GM19467 (cell line): ENCODE data around the gene CNPY2.
"Not testable (repeated sequence)": the region's sequence is repeated elsewhere in the genome, so short reads cannot be mapped to it uniquely, and the experiment has no call there.

ENCODE experiments used
- ATAC-seq: cut with Tn5 transposase; IDR thresholded peaks from one replicate; pipeline ENCODE4 v1.9.1; 2021; ENCODE audit warnings: mild to moderate bottlenecking, moderate library complexity; ENCODE audit not compliant: unreplicated experiment

Gene CNPY2

GRCh38 chr12:56315622-56316473 lies at the start of gene CNPY2:
TSS of gene CNPY2 (minus strand) at chr12:56315988. CDS start at chr12:56315217, 771 bp downstream.
- ATAC-seq = peak; percentile 88

GRCh38 chr12:56362130-56363059 lies 46.6 kb upstream of the CNPY2 start, which contains the start of gene APOF:
TSS of gene APOF (minus strand) at chr12:56362857. CDS start at chr12:56362745, 112 bp downstream.
- ATAC-seq = no peak

GRCh38 chr12:56361487-56362129 lies 45.8 kb upstream of the CNPY2 start:
- no peak for ATAC-seq

- ATAC-seq = peak; percentile 94
Observed at GRCh38 chr12:56359851-56360767, 44.3 kb upstream of the CNPY2 start, which contains the start of gene STAT2. TSS of gene STAT2 (minus strand) at chr12:56360107. CDS start at chr12:56356571, 3,536 bp downstream.

GRCh38 chr12:56358836-56359532 lies 43.2 kb upstream of the CNPY2 start:
- ATAC-seq = no peak

GRCh38 chr12:56351325-56351724 lies 35.5 kb upstream of the CNPY2 start:
- no peak for ATAC-seq

GRCh38 chr12:56350662-56351061 lies 34.9 kb upstream of the CNPY2 start:
- ATAC-seq = no peak

GRCh38 chr12:56348776-56349175 lies 33.0 kb upstream of the CNPY2 start:
- ATAC-seq = no peak

- not testable (repeated sequence) for ATAC-seq
Observed at GRCh38 chr12:56347255-56347654, 31.5 kb upstream of the CNPY2 start.

GRCh38 chr12:56346675-56347074 lies 30.9 kb upstream of the CNPY2 start:
- ATAC-seq = no peak

- not testable (repeated sequence) for ATAC-seq
Observed at GRCh38 chr12:56342290-56342689, 26.5 kb upstream of the CNPY2 start.

GRCh38 chr12:56341616-56342015 lies 25.8 kb upstream of the CNPY2 start:
- ATAC-seq = no peak

GRCh38 chr12:56339158-56339422 lies 23.3 kb upstream of the CNPY2 start:
- ATAC-seq = no peak

GRCh38 chr12:56338308-56339157 lies 22.7 kb upstream of the CNPY2 start, which contains the start of gene IL23A:
TSS of gene IL23A (plus strand) at chr12:56338884. CDS start at chr12:56339045, 161 bp downstream.
- ATAC-seq = no peak

- no peak for ATAC-seq
Observed at GRCh38 chr12:56337753-56338251, 22.0 kb upstream of the CNPY2 start.

GRCh38 chr12:56336361-56337167 lies 20.8 kb upstream of the CNPY2 start:
- ATAC-seq = no peak

- ATAC-seq = not testable (repeated sequence)
Observed at GRCh38 chr12:56335527-56335926, 19.7 kb upstream of the CNPY2 start.

- ATAC-seq = no peak
Observed at GRCh38 chr12:56334490-56334793, 18.7 kb upstream of the CNPY2 start.
